Neuronal stem cell (in vitro differentiated cells): Measurements from ENCODE around the gene C19orf33.

Experiments used
- DNase-seq: peaks from one replicate; pipeline ENCODE4 v3.0.0-alpha.2; 2013; ENCODE audit warnings: low spot score
- H2AFZ ChIP-seq: one replicate; pipeline ENCODE4 v1.6.1; 2013; ENCODE audit warnings: mild to moderate bottlenecking, low read length, inconsistent platforms
- H2AK5ac ChIP-seq: 2 replicates; pipeline ENCODE4 v1.6.1; 2013; ENCODE audit warnings: low read depth, mild to moderate bottlenecking, inconsistent platforms, low read length, moderate library complexity, mixed read lengths
- H2BK120ac ChIP-seq: 2 replicates; pipeline ENCODE4 v1.6.1; 2013; ENCODE audit warnings: low read depth, mild to moderate bottlenecking, inconsistent platforms, low read length, moderate library complexity, mixed read lengths
- H2BK12ac ChIP-seq: one replicate; pipeline ENCODE4 v1.6.1; 2013; ENCODE audit warnings: low read length, inconsistent platforms
- H2BK15ac ChIP-seq: 2 replicates; pipeline ENCODE4 v1.6.1; 2013; ENCODE audit warnings: mild to moderate bottlenecking, low read length, inconsistent platforms, mixed read lengths
- H2BK5ac ChIP-seq: one replicate; pipeline ENCODE4 v1.6.1; 2013; ENCODE audit warnings: inconsistent platforms, mild to moderate bottlenecking, low read length, moderate library complexity
- H3K14ac ChIP-seq: one replicate; pipeline ENCODE4 v1.6.1; 2013; ENCODE audit warnings: low read length, inconsistent platforms
- H3K18ac ChIP-seq: 2 replicates; pipeline ENCODE4 v1.6.1; 2013; ENCODE audit warnings: low read length, inconsistent platforms
- H3K23ac ChIP-seq: 2 replicates; pipeline ENCODE4 v1.6.1; 2013; ENCODE audit warnings: low read depth, mild to moderate bottlenecking, mixed read lengths, low read length, inconsistent platforms; ENCODE audit not compliant: poor library complexity
- H3K27ac ChIP-seq: replicated peaks from 3 replicates; pipeline ENCODE4 v1.5.1; 2013; ENCODE audit warnings: low read length, inconsistent platforms
- H3K27me3 ChIP-seq, 3 experiments: 2 replicates each; pipeline ENCODE4 v1.6.1; 2013; ENCODE audit warnings: low read length in 3 of 3, mild to moderate bottlenecking in 2 of 3, inconsistent platforms in 1 of 3, low read depth in 1 of 3, mixed read lengths in 1 of 3, moderate library complexity in 1 of 3; ENCODE audit not compliant: control insufficient read depth in 3 of 3, insufficient read depth in 3 of 3
- H3K36me3 ChIP-seq, 2 donors: replicated peaks in 1 of 2; 2 replicates each; pipeline ENCODE4 v1.6.1; 2013; ENCODE audit warnings: low read length in 2 of 2; ENCODE audit not compliant: control insufficient read depth in 2 of 2, insufficient read depth in 2 of 2
- H3K4ac ChIP-seq: 2 replicates; pipeline ENCODE4 v1.6.1; 2013; ENCODE audit warnings: inconsistent platforms, mild to moderate bottlenecking, low read length, moderate library complexity
- H3K4me1 ChIP-seq, 2 donors: 1 replicate in 1 of 2; 2 replicates in 1 of 2; pipeline ENCODE4 v1.6.1; 2013; ENCODE audit warnings: low read length in 2 of 2, low read depth in 1 of 2; ENCODE audit not compliant: control insufficient read depth in 2 of 2, insufficient read depth in 1 of 2
- H3K4me2 ChIP-seq: one replicate; pipeline ENCODE4 v1.6.1; 2013; ENCODE audit warnings: mild to moderate bottlenecking, low read length, inconsistent platforms; ENCODE audit not compliant: insufficient read depth, poor library complexity, severe bottlenecking
- H3K4me3 ChIP-seq, 2 donors: 2 replicates each; pipeline ENCODE4 v1.5.1; 2013; ENCODE audit warnings: low read length in 2 of 2, mild to moderate bottlenecking in 2 of 2, inconsistent platforms in 1 of 2, moderate library complexity in 1 of 2
- H3K79me1 ChIP-seq: one replicate; pipeline ENCODE4 v1.6.1; 2013; ENCODE audit warnings: low read depth, mild to moderate bottlenecking, inconsistent platforms, low read length, moderate library complexity
- H3K9ac ChIP-seq: one replicate; pipeline ENCODE4 v1.6.1; 2013; ENCODE audit warnings: mild to moderate bottlenecking, low read depth, low read length, inconsistent platforms; ENCODE audit not compliant: poor library complexity
- H3K9me3 ChIP-seq, 2 donors: replicated peaks in 1 of 2; 2 replicates each; pipeline versions ENCODE3 to v1.6.1; 2013; ENCODE audit warnings: low read length in 2 of 2, mild to moderate bottlenecking in 2 of 2, inconsistent platforms in 1 of 2, low read depth in 1 of 2, mixed read lengths in 1 of 2, moderate library complexity in 1 of 2; ENCODE audit not compliant: control insufficient read depth in 2 of 2, insufficient read depth in 1 of 2
- H4K8ac ChIP-seq: one replicate; pipeline ENCODE4 v1.6.1; 2013; ENCODE audit warnings: low read depth, mild to moderate bottlenecking, inconsistent platforms, low read length, moderate library complexity
- H4K91ac ChIP-seq: one replicate; pipeline ENCODE4 v1.6.1; 2013; ENCODE audit warnings: low read length, low read depth, mild to moderate bottlenecking, inconsistent platforms; ENCODE audit not compliant: poor library complexity
- WGBS, 2 donors: extraction: QIAGEN DNeasy Blood & Tissue Kit; methylation state at CpG; one replicate each; pipeline ENCODE4 v1.1.7; 2013; ENCODE audit warnings: missing lambda C conversion rate in 2 of 2, mixed read lengths in 1 of 2; ENCODE audit not compliant: insufficient read length in 2 of 2, insufficient replicate concordance in 1 of 2; ENCODE audit errors: extremely low coverage in 2 of 2; 5-methylcytosine and 5-hydroxymethylcytosine counted together

Gene C19orf33

GRCh38 chr19:38276942-38277517 lies 27.0 kb upstream of the C19orf33 start:
- Histone ChIP-seq H3K27ac (no peak overlapping the region), H2AK5ac (no peak overlapping the region), H3K9ac (no peak overlapping the region), H3K4me1 (peaks cover 3 to 16% of the 10 kb centered on the region in 2 donors), H3K9me3 (no peaks in the 10 kb centered on the region), H2AFZ (no peak overlapping the region), H2BK5ac (no peak overlapping the region), H3K27me3 (peaks cover 0 to 12% (median 0%) of the 10 kb centered on the region in 3 experiments), H2BK12ac (no peak overlapping the region), H2BK15ac (no peak overlapping the region), H3K23ac (no peak overlapping the region), H3K36me3 (no peaks in the 10 kb centered on the region), H3K14ac (no peak overlapping the region), H3K79me1 (no peaks in the 10 kb centered on the region), H3K4me2 (no peak overlapping the region), H4K8ac (no peak overlapping the region), H3K4me3 (no peak overlapping the region), H4K91ac (no peak overlapping the region), H3K4ac (no peak overlapping the region), H2BK120ac (no peak overlapping the region), H3K18ac (no peak overlapping the region)
- no CpG with 5 or more reads among the region's 7 CpGs for WGBS, 2 donors
- no peak for DNase-seq

- no peak for DNase-seq
- H3K4me1 ChIP-seq = peaks cover 3 to 16% of the 10 kb centered on the region in 2 donors
- H3K18ac ChIP-seq = no peak overlapping the region
- no CpG with 5 or more reads among the region's 5 CpGs for WGBS, 2 donors
- H3K4me2 ChIP-seq = no peak overlapping the region
- no peak overlapping the region for H3K23ac ChIP-seq
- H3K27ac ChIP-seq = no peak overlapping the region
- no peak overlapping the region for H2BK12ac ChIP-seq
- H2BK5ac ChIP-seq = no peak overlapping the region
- H3K4ac ChIP-seq = no peak overlapping the region
- H3K9ac ChIP-seq = no peak overlapping the region
- H3K14ac ChIP-seq = no peak overlapping the region
- no peaks in the 10 kb centered on the region for H3K79me1 ChIP-seq
- no peak overlapping the region for H3K4me3 ChIP-seq
- no peak overlapping the region for H4K8ac ChIP-seq
- H2AK5ac ChIP-seq = no peak overlapping the region
- H4K91ac ChIP-seq = no peak overlapping the region
- peaks cover 0 to 12% (median 0%) of the 10 kb centered on the region in 3 experiments for H3K27me3 ChIP-seq
- no peak overlapping the region for H2BK15ac ChIP-seq
- no peak overlapping the region for H2AFZ ChIP-seq
- H3K36me3 ChIP-seq = no peaks in the 10 kb centered on the region
- no peak overlapping the region for H2BK120ac ChIP-seq
- H3K9me3 ChIP-seq = no peaks in the 10 kb centered on the region
These were observed 26.5 kb upstream of the C19orf33 start for GRCh38 chr19:38277549-38277948.

- no peak overlapping the region for H2AK5ac ChIP-seq
- H3K14ac ChIP-seq = no peak overlapping the region
- H3K4me1 ChIP-seq = peaks cover 3 to 16% of the 10 kb centered on the region in 2 donors
- no peak overlapping the region for H3K4ac ChIP-seq
- no peak overlapping the region for H3K27ac ChIP-seq
- no peak overlapping the region for H3K4me3 ChIP-seq
- no peak overlapping the region for H4K91ac ChIP-seq
- H4K8ac ChIP-seq = no peak overlapping the region
- no peaks in the 10 kb centered on the region for H3K36me3 ChIP-seq
- no peaks in the 10 kb centered on the region for H3K9me3 ChIP-seq
- no peak overlapping the region for H3K23ac ChIP-seq
- peaks cover 0 to 12% (median 0%) of the 10 kb centered on the region in 3 experiments for H3K27me3 ChIP-seq
- DNase-seq = no peak
- no peak overlapping the region for H2BK120ac ChIP-seq
- H3K9ac ChIP-seq = no peak overlapping the region
- H3K18ac ChIP-seq = no peak overlapping the region
- H2AFZ ChIP-seq = no peak overlapping the region
- no peaks in the 10 kb centered on the region for H3K79me1 ChIP-seq
- WGBS, 2 donors = no CpG with 5 or more reads among the region's 9 CpGs
- H2BK5ac ChIP-seq = no peak overlapping the region
- H2BK12ac ChIP-seq = no peak overlapping the region
- no peak overlapping the region for H3K4me2 ChIP-seq
- no peak overlapping the region for H2BK15ac ChIP-seq
These were observed 25.9 kb upstream of the C19orf33 start for GRCh38 chr19:38277969-38278680.

- no peak overlapping the region for H3K9ac ChIP-seq
- H3K14ac ChIP-seq = no peak overlapping the region
- no peak overlapping the region for H3K18ac ChIP-seq
- H4K8ac ChIP-seq = no peak overlapping the region
- no peak overlapping the region for H2AFZ ChIP-seq
- no peak overlapping the region for H3K4ac ChIP-seq
- no peaks in the 10 kb centered on the region for H3K79me1 ChIP-seq
- no peak overlapping the region for H3K23ac ChIP-seq
- no CpG with 5 or more reads among the region's 2 CpGs for WGBS, 2 donors
- H3K36me3 ChIP-seq = no peaks in the 10 kb centered on the region
- no peak overlapping the region for H2BK5ac ChIP-seq
- H4K91ac ChIP-seq = no peak overlapping the region
- H3K9me3 ChIP-seq = no peaks in the 10 kb centered on the region
- H3K4me1 ChIP-seq = peaks cover 3 to 16% of the 10 kb centered on the region in 2 donors
- H3K4me2 ChIP-seq = no peak overlapping the region
- H3K27me3 ChIP-seq = peaks cover 0 to 6% (median 0%) of the 10 kb centered on the region in 3 experiments
- no peak overlapping the region for H3K27ac ChIP-seq
- H2BK15ac ChIP-seq = no peak overlapping the region
- no peak overlapping the region for H2BK120ac ChIP-seq
- no peak for DNase-seq
- no peak overlapping the region for H3K4me3 ChIP-seq
- no peak overlapping the region for H2BK12ac ChIP-seq
- no peak overlapping the region for H2AK5ac ChIP-seq
These were observed 25.3 kb upstream of the C19orf33 start for GRCh38 chr19:38278751-38279150.
